CD4-positive, alpha-beta T cell treated with Interleukin-6 for 4 hours (primary cell): Measurements from ENCODE around the gene NEK1.
"Not testable (repeated sequence)": the region's sequence is repeated elsewhere in the genome, so short reads cannot be mapped to it uniquely, and the experiment has no call there.

Source experiments
- DNase-seq: peaks from one replicate; pipeline ENCODE4 v3.0.0-alpha.2; 2020; ENCODE audit warnings: mixed read lengths

NEK1 gene

GRCh38 chr4:169492436-169493163 is 119.8 kb downstream of the NEK1 start:
- DNase-seq = peak; percentile 9

- no peak for DNase-seq
Observed at GRCh38 chr4:169491211-169491610, 121.2 kb downstream of the NEK1 start.

- no peak for DNase-seq
Observed at GRCh38 chr4:169489306-169489705, 123.1 kb downstream of the NEK1 start.

GRCh38 chr4:169485791-169486742 is 126.3 kb downstream of the NEK1 start:
- DNase-seq = peak; percentile 15

- no peak for DNase-seq
Observed at GRCh38 chr4:169485086-169485485, 127.3 kb downstream of the NEK1 start.

GRCh38 chr4:169484485-169484884 is 127.9 kb downstream of the NEK1 start:
- DNase-seq = no peak

GRCh38 chr4:169464080-169464479 is 148.3 kb downstream of the NEK1 start:
- DNase-seq = no peak

- no peak for DNase-seq
Observed at GRCh38 chr4:169460081-169460480, 152.3 kb downstream of the NEK1 start.

- DNase-seq = no peak
Observed at GRCh38 chr4:169458575-169458974, 153.8 kb downstream of the NEK1 start.

GRCh38 chr4:169452644-169453043 is 159.7 kb downstream of the NEK1 start:
- not testable (repeated sequence) for DNase-seq

GRCh38 chr4:169448935-169449334 is 163.4 kb downstream of the NEK1 start:
- not testable (repeated sequence) for DNase-seq

GRCh38 chr4:169446824-169447223 is 165.6 kb downstream of the NEK1 start:
- no peak for DNase-seq

GRCh38 chr4:169443748-169444147 is 168.6 kb downstream of the NEK1 start:
- DNase-seq = no peak

- no peak for DNase-seq
Observed at GRCh38 chr4:169440446-169440845, 171.9 kb downstream of the NEK1 start.

- DNase-seq = no peak
Observed at GRCh38 chr4:169439244-169439643, 173.1 kb downstream of the NEK1 start.

GRCh38 chr4:169438057-169438480 is 174.3 kb downstream of the NEK1 start:
- DNase-seq = no peak

GRCh38 chr4:169437299-169438047 is 174.9 kb downstream of the NEK1 start:
- DNase-seq = no peak

GRCh38 chr4:169436734-169437133 is 175.6 kb downstream of the NEK1 start:
- DNase-seq = no peak

- DNase-seq = no peak
Observed at GRCh38 chr4:169428376-169428775, 184.0 kb downstream of the NEK1 start.

GRCh38 chr4:169427727-169428126 is 184.7 kb downstream of the NEK1 start:
- not testable (repeated sequence) for DNase-seq

GRCh38 chr4:169420291-169420690 is 192.1 kb downstream of the NEK1 start:
- DNase-seq = no peak

GRCh38 chr4:169418846-169419245 is 193.5 kb downstream of the NEK1 start:
- DNase-seq = no peak

- no peak for DNase-seq
Observed at GRCh38 chr4:169417629-169418282, 194.6 kb downstream of the NEK1 start.
